GM12865 (cell line): Measurements from ENCODE around the gene LYSMD2.

Experiments
- DNase-seq: peaks from one replicate; pipeline ENCODE4 v3.0.0; 2010; ENCODE audit warnings: low read depth
- H3K4me3 ChIP-seq: 2 replicates; pipeline ENCODE4 v1.5.1; 2011; ENCODE audit warnings: mild to moderate bottlenecking, low read depth, low read length, control low read depth
- TF ChIP-seq, protein P1 (sequence below): IDR thresholded peaks from 2 replicates; pipeline ENCODE4 v1.5.1; 2011; ENCODE audit warnings: low read length, control low read depth, low read depth, inconsistent platforms; ENCODE audit not compliant: insufficient read depth; ENCODE audit errors: missing control alignments

LYSMD2 gene

DNA sequence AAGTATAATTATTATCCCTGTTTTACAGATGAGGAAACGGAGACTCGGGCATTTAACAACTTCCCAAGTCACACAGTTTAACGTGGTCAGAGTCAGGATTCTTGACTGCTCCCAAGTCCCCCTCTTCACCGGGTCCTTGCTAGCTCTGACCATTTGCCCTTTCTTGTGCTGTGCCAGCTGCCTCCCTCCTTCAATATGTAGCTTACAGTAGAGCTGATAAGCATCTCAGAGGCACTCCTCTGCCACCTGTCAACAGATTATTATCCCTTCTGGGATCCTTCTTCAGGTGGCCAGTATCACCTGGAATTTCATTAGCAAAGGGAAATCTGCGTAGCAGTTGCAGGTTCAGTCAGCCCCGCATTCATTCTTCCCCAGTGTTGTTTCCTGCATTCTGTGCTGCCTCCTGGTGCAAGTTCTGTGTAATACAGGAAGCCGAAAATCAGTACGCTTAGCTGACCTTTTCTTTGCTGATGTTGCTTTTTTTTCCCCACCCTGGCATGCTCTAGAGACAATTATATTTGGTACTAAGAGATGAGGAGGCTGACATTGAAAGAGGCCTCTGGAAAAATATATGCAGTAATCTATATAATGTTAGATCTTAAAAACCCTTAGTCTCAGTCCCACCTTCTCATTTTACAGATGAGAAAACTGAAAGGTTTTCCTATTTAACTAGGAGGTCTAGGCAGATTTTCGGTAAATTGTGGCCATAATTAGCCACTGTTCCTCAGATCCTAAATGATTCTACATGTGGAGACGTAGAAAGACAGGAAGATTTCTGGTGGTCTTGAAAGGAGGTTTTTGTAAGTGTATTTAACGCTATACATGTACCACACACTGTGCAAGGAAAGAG lies 38.7 kb upstream of the LYSMD2 start:
- peak; percentile 76 for DNase-seq
- TF ChIP-seq, protein P1, sequence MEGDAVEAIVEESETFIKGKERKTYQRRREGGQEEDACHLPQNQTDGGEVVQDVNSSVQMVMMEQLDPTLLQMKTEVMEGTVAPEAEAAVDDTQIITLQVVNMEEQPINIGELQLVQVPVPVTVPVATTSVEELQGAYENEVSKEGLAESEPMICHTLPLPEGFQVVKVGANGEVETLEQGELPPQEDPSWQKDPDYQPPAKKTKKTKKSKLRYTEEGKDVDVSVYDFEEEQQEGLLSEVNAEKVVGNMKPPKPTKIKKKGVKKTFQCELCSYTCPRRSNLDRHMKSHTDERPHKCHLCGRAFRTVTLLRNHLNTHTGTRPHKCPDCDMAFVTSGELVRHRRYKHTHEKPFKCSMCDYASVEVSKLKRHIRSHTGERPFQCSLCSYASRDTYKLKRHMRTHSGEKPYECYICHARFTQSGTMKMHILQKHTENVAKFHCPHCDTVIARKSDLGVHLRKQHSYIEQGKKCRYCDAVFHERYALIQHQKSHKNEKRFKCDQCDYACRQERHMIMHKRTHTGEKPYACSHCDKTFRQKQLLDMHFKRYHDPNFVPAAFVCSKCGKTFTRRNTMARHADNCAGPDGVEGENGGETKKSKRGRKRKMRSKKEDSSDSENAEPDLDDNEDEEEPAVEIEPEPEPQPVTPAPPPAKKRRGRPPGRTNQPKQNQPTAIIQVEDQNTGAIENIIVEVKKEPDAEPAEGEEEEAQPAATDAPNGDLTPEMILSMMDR, result peak; percentile 79
- H3K4me3 ChIP-seq, result no peak overlapping the region

DNA sequence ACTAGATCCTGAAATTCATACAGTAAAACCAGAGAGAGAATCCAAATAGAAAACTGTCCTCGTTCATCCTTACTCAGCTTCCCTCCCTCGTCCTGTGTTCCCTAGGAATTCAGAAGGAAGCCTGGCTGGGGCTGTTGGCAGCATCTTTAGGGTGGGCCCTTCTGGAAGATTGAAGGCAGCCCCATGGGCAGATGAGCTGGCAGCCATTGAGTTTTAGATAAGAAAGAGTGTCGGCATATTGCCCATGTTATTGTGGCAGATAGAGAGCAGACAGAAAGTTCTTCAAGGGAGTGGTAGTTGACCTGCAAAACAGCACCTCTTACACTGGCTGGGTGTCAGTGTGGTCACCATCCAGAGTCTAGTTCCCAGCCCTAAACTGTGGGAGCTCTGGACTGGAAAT lies 37.5 kb upstream of the LYSMD2 start:
- TF ChIP-seq, protein P1, result no peak
- DNase-seq, result no peak

DNA sequence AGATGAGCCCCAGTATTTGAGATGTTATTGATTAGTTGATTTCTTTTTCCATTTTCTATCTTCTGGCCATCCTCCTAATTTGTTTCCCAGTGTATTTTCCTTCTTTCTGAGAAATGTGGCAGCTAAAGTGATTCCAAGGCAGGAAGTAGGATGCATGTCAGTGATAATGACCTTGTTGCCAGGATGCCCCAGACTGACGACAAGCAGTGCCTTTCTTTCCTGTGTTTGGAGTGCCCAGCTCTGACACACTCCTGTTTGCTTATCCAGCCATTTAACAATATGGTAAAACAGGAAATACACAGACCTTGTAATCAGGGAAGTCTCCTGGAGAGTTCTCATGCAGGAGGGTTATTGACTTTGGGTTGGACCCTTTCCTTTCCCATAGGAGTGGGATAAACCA lies 34.3 kb upstream of the LYSMD2 start:
- TF ChIP-seq, protein P1, result no peak
- no peak for DNase-seq
- H3K4me3 ChIP-seq, result no peak overlapping the region

More for the DNA sequence above, 37.5 kb upstream of the LYSMD2 start:
- no peak overlapping the region for H3K4me3 ChIP-seq

DNA sequence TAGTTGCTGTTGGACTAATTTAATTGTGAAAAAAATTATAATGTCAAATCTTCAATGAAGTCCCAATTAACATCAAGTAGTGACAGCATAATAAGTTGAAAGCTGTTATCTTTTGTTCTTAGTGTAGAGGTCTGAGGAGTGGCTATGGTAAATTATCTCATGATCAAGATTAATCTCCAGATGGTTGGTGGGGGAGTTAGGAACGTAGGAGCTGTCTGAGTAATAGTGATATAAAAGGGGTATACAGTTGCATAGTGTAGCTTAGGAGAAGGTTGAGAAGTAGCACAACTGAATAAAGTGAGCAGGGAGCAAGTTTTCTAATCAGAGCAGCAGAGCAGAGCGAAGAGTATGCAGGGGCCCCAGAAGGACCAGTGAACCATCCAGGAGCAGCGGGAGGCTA lies 33.4 kb upstream of the LYSMD2 start:
- TF ChIP-seq, protein P1, result no peak
- H3K4me3 ChIP-seq, result no peak overlapping the region
- DNase-seq, result no peak

- TF ChIP-seq, protein P1, result no peak
- DNase-seq, result no peak
- no peak overlapping the region for H3K4me3 ChIP-seq
These were observed 30.6 kb upstream of the LYSMD2 start for GRCh38 chr15:51768018-51768417.

GRCh38 chr15:51766341-51766740 lies 28.9 kb upstream of the LYSMD2 start:
- no peak for DNase-seq
- no peak overlapping the region for H3K4me3 ChIP-seq
- TF ChIP-seq, protein P1, result no peak

- no peak overlapping the region for H3K4me3 ChIP-seq
- TF ChIP-seq, protein P1, result no peak
- no peak for DNase-seq
These were observed 28.3 kb upstream of the LYSMD2 start for GRCh38 chr15:51765751-51766150.
